Stimulated activated naive B cell treated with anti-CD40 and anti-IgM and Interleukin-4, amounts not matched to agents 10 μg/mL and 1 μg/mL and 100 μg/mL, for 72 hours (primary cell): ENCODE results near the gene LDLRAD4.
"Not testable (repeated sequence)": the region's sequence is repeated elsewhere in the genome, so short reads cannot be mapped to it uniquely, and the experiment has no call there.

Experiments
- ATAC-seq, 2 donors: fragments of 150-1000 bp; cut with Tn5 transposase; replicated peaks; 2 replicates each; pipeline ENCODE4 v1.10.0; 2021; ENCODE audit warnings: moderate library complexity in 1 of 2
- DNase-seq: peaks from one replicate; pipeline ENCODE4 v3.0.0; 2021
- H3K27ac Mint-ChIP-seq: one replicate; pipeline ENCODE4 v1.8.0; 2022; ENCODE audit warnings: mild to moderate bottlenecking, mixed read lengths
- H3K27me3 Mint-ChIP-seq, 2 donors: one replicate each; pipeline ENCODE4 v1.8.0; 2022; ENCODE audit warnings: mixed read lengths in 2 of 2
- H3K36me3 Mint-ChIP-seq, 2 donors: one replicate each; pipeline ENCODE4 v1.8.0; 2022; ENCODE audit warnings: mixed read lengths in 2 of 2, mild to moderate bottlenecking in 1 of 2
- H3K4me1 Mint-ChIP-seq, 2 donors: one replicate each; pipeline ENCODE4 v1.8.0; 2022; ENCODE audit warnings: mixed read lengths in 2 of 2, mild to moderate bottlenecking in 1 of 2
- H3K4me3 Mint-ChIP-seq, 2 donors: one replicate each; pipeline ENCODE4 v1.8.0; 2022; ENCODE audit warnings: mild to moderate bottlenecking in 2 of 2, mixed read lengths in 2 of 2, moderate library complexity in 1 of 2
- H3K9me3 Mint-ChIP-seq, 2 donors: one replicate each; pipeline ENCODE4 v1.8.0; 2022; ENCODE audit warnings: mixed read lengths in 2 of 2, mild to moderate bottlenecking in 1 of 2

LDLRAD4 gene

GRCh38 chr18:13257361-13257980 lies 38.9 kb downstream of the LDLRAD4 start:
- Mint-ChIP-seq H3K27me3 (peaks cover 7 to 8% of the 10 kb centered on the region in 2 donors), H3K4me1 (peaks cover 7 to 8% of the 10 kb centered on the region in 2 donors), H3K9me3 (no peaks in the 10 kb centered on the region), H3K36me3 (peaks cover 0 to 3% of the 10 kb centered on the region in 2 donors), H3K4me3 (no peak overlapping the region), H3K27ac (no peak overlapping the region)
- ATAC-seq, result no peak
- no peak for DNase-seq

GRCh38 chr18:13258921-13259320 lies 40.4 kb downstream of the LDLRAD4 start:
- peaks cover 7 to 8% of the 10 kb centered on the region in 2 donors for H3K4me1 Mint-ChIP-seq
- H3K27me3 Mint-ChIP-seq, result peaks cover 8 to 11% of the 10 kb centered on the region in 2 donors
- no peak overlapping the region for H3K27ac Mint-ChIP-seq
- peaks cover 0 to 3% of the 10 kb centered on the region in 2 donors for H3K36me3 Mint-ChIP-seq
- ATAC-seq (no peak), DNase-seq (no peak)
- no peak overlapping the region for H3K4me3 Mint-ChIP-seq
- H3K9me3 Mint-ChIP-seq, result no peaks in the 10 kb centered on the region

- Mint-ChIP-seq H3K27ac (no peak overlapping the region), H3K9me3 (no peaks in the 10 kb centered on the region), H3K4me3 (no peak overlapping the region), H3K36me3 (peaks cover 0 to 3% of the 10 kb centered on the region in 2 donors), H3K27me3 (peaks cover 8 to 11% of the 10 kb centered on the region in 2 donors), H3K4me1 (peaks cover 7 to 8% of the 10 kb centered on the region in 2 donors)
- no peak for ATAC-seq
- no peak for DNase-seq
Observed at GRCh38 chr18:13259701-13260100, 41.1 kb downstream of the LDLRAD4 start.

- Mint-ChIP-seq H3K4me1 (peaks cover 7 to 8% of the 10 kb centered on the region in 2 donors), H3K27me3 (peaks cover 8 to 11% of the 10 kb centered on the region in 2 donors), H3K36me3 (peaks cover 0 to 3% of the 10 kb centered on the region in 2 donors), H3K4me3 (no peak overlapping the region), H3K27ac (no peak overlapping the region), H3K9me3 (no peaks in the 10 kb centered on the region)
- ATAC-seq, result no peak
- DNase-seq, result no peak
Observed at GRCh38 chr18:13260197-13260934, 41.8 kb downstream of the LDLRAD4 start.

GRCh38 chr18:13260935-13261640 lies 42.5 kb downstream of the LDLRAD4 start:
- H3K9me3 Mint-ChIP-seq, result no peaks in the 10 kb centered on the region
- ATAC-seq (peak in 1 of 2 donors; percentile 25), DNase-seq (no peak)
- no peak overlapping the region for H3K4me3 Mint-ChIP-seq
- peaks cover 7 to 8% of the 10 kb centered on the region in 2 donors for H3K4me1 Mint-ChIP-seq
- H3K27me3 Mint-ChIP-seq, result peaks cover 8 to 11% of the 10 kb centered on the region in 2 donors
- peak overlapping the region; percentile 9 for H3K27ac Mint-ChIP-seq
- H3K36me3 Mint-ChIP-seq, result peaks cover 0 to 3% of the 10 kb centered on the region in 2 donors

GRCh38 chr18:13261661-13262357 lies 43.2 kb downstream of the LDLRAD4 start:
- ATAC-seq (peak; percentile 71 to 93), DNase-seq (no peak)
- peaks cover 8 to 11% of the 10 kb centered on the region in 2 donors for H3K27me3 Mint-ChIP-seq
- peaks cover 7 to 8% of the 10 kb centered on the region in 2 donors for H3K4me1 Mint-ChIP-seq
- H3K9me3 Mint-ChIP-seq, result no peaks in the 10 kb centered on the region
- H3K4me3 Mint-ChIP-seq, result peak overlapping the region in 1 of 2 donors; percentile 66
- peaks cover 0 to 3% of the 10 kb centered on the region in 2 donors for H3K36me3 Mint-ChIP-seq
- H3K27ac Mint-ChIP-seq, result peak overlapping the region; percentile 9

- not testable (repeated sequence) for H3K4me3 Mint-ChIP-seq, DNase-seq, H3K36me3 Mint-ChIP-seq, H3K4me1 Mint-ChIP-seq, ATAC-seq, H3K27ac Mint-ChIP-seq, H3K9me3 Mint-ChIP-seq
- H3K27me3 Mint-ChIP-seq, result peaks cover 8 to 11% of the 10 kb centered on the region in 2 donors
Observed at GRCh38 chr18:13262358-13262680, 43.8 kb downstream of the LDLRAD4 start.

GRCh38 chr18:13262839-13263691 lies 44.5 kb downstream of the LDLRAD4 start:
- Mint-ChIP-seq H3K9me3 (no peaks in the 10 kb centered on the region), H3K36me3 (peaks cover 0 to 3% of the 10 kb centered on the region in 2 donors), H3K27me3 (peaks cover 8 to 12% of the 10 kb centered on the region in 2 donors), H3K4me1 (peaks cover 7 to 8% of the 10 kb centered on the region in 2 donors), H3K27ac (no peak overlapping the region), H3K4me3 (no peak overlapping the region)
- no peak for DNase-seq
- ATAC-seq, result no peak

- no peaks in the 10 kb centered on the region for H3K9me3 Mint-ChIP-seq
Observed at GRCh38 chr18:13264091-13265007, 45.8 kb downstream of the LDLRAD4 start.

GRCh38 chr18:13265008-13265910 lies 46.7 kb downstream of the LDLRAD4 start:
- Mint-ChIP-seq H3K36me3 (peaks cover 0 to 3% of the 10 kb centered on the region in 2 donors), H3K27me3 (peaks cover 8 to 19% of the 10 kb centered on the region in 2 donors), H3K27ac (no peak overlapping the region), H3K4me3 (no peak overlapping the region), H3K4me1 (peaks cover 9 to 20% of the 10 kb centered on the region in 2 donors), H3K9me3 (no peaks in the 10 kb centered on the region)
- DNase-seq (no peak), ATAC-seq (no peak)

More at GRCh38 chr18:13264091-13265007, 45.8 kb downstream of the LDLRAD4 start:
- Mint-ChIP-seq H3K36me3 (peaks cover 0 to 3% of the 10 kb centered on the region in 2 donors), H3K27me3 (peaks cover 8 to 15% of the 10 kb centered on the region in 2 donors), H3K4me3 (no peak overlapping the region), H3K27ac (no peak overlapping the region), H3K4me1 (peaks cover 7 to 14% of the 10 kb centered on the region in 2 donors)
- no peak for DNase-seq
- ATAC-seq, result no peak

- Mint-ChIP-seq H3K4me1 (peaks cover 9 to 20% of the 10 kb centered on the region in 2 donors), H3K9me3 (no peaks in the 10 kb centered on the region), H3K36me3 (peaks cover 0 to 3% of the 10 kb centered on the region in 2 donors), H3K27me3 (peaks cover 8 to 19% of the 10 kb centered on the region in 2 donors), H3K27ac (no peak overlapping the region), H3K4me3 (no peak overlapping the region)
- DNase-seq (no peak), ATAC-seq (no peak)
Observed at GRCh38 chr18:13265911-13266217, 47.3 kb downstream of the LDLRAD4 start.
